HG02938 (cell line): ENCODE measurements around the gene RTP3.
A peak's percentile ranks its signal among the peaks of the same experiment; 100 is the strongest.
"Not testable (repeated sequence)": the region's sequence is repeated elsewhere in the genome, so short reads cannot be mapped to it uniquely, and the experiment has no call there.

Source experiments
- ATAC-seq: cut with Tn5 transposase; IDR thresholded peaks from one replicate; pipeline ENCODE4 v1.9.1; 2021; ENCODE audit warnings: mild to moderate bottlenecking, moderate library complexity; ENCODE audit not compliant: unreplicated experiment

RTP3 gene

DNA sequence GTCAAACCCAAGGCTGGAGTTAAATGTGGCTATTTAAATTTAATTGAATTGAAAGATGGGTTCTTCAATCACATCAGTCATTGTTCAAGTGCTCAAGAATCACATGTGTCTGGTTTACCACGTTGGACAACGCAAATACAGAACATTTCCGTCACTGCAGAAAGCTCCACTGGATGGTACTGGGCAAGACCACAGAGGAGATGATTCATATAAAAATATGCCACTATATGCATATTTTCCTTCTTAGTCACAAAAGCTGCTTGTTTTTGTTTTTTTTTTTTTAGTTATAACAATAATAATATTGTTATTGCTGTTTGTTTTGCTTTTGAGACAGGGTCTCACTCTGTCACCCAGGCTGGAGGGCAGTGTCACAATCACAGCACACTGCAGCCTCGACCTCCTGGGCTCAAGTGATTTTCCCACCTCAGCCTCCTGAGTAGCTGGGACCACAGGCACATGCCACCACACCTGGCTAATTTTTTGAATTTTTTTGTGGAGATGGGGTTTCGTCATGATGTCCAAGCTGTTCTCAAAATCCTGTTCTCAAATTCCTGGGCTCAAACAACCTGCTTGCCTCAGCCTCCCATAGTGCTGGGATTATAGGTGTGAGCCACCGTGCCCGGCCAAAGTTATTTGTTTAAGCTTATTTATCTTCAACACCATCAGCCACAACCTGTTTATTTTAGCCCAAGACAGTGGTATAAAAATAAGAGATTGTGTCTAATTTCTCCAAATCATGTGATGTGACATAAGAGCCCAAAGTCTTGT, 19.4 kb downstream of the RTP3 start:
- ATAC-seq, result no peak

- ATAC-seq, result no peak
These were observed 20.0 kb downstream of the RTP3 start for GRCh38 chr3:46517784-46518181.

- ATAC-seq, result no peak
These were observed 22.2 kb downstream of the RTP3 start for GRCh38 chr3:46519952-46520351.

DNA sequence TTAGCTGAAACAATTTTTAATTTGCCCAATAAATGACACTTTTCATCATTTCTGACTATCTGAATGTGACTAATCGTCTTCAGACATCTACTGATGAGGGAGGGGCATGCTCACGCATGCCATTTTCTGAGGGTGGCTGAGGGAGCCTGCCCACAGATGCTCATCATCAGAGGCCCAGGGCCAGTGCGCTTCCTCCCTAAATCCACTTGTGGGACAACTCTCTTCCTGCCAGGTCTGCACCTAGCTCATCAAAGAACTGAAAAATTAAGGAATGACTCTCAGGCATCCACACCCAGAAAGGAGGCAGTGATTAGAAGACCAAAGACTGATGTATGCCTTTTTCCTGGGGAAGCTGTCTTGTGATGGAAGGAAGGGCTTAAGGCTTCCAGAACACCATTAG, 22.8 kb downstream of the RTP3 start:
- ATAC-seq, result no peak

GRCh38 chr3:46521096-46521495, 23.3 kb downstream of the RTP3 start:
- no peak for ATAC-seq

DNA sequence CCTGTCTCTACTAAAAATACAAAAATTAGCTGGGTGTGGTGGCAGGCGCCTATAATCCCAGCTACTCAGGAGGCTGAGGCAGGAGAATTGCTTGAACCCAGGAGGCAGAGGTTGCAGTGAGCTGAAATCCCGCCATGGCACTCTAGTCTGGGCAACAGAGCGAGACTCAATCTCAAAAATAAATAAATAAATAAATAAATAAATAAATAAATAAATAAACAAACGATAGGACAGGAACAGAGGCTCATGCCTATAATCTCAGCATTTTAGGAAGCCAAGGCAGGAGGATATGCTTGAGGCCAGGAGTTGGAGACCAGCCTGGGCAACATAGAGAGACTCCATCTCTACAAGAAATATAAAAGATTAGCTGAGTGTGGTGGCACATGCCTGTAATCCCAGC, 24.4 kb downstream of the RTP3 start:
- not testable (repeated sequence) for ATAC-seq

GRCh38 chr3:46523556-46523955, 25.8 kb downstream of the RTP3 start:
- no peak for ATAC-seq

DNA sequence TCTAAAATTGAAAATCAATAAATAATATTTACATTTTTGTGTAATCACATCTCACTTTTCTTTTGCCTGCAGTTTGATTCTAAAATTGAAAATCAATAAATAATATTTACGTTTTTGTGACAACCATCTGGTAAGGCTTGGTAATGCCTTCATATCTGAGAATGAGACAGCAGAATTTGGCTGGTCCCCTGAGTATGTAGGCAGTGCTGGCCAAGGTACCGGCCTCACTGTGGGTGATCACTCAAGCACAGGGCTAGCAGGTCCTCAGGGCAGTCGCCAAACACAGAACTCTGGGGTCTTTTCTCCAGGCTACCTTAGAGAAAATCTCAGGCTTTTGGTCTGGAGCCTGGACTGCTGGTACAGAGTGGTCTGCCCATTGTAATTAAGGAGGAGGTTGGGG, 26.2 kb downstream of the RTP3 start:
- no peak for ATAC-seq

GRCh38 chr3:46524832-46525231, 27.1 kb downstream of the RTP3 start:
- no peak for ATAC-seq

DNA sequence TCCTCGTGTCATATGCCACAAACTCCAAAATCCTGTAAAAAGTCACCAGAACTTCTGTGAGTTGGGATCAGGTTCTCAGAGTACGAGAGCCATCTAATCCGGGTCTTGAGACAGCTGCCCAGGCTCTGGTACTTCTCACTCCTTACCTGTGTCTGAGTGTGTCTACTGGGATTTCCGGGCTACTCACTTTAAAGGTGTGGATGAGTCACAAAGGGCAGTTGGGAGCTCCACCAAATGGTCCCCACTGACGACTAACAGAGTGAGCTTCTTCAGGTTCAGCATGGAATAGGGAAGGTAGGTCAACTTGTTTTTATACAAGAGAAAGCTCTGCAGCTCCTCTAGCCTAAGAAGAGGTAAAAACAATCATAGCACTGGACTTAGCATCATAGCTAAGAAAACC, 29.5 kb downstream of the RTP3 start:
- ATAC-seq, result no peak

- no peak for ATAC-seq
These were observed 35.3 kb downstream of the RTP3 start for GRCh38 chr3:46533091-46533490.

DNA sequence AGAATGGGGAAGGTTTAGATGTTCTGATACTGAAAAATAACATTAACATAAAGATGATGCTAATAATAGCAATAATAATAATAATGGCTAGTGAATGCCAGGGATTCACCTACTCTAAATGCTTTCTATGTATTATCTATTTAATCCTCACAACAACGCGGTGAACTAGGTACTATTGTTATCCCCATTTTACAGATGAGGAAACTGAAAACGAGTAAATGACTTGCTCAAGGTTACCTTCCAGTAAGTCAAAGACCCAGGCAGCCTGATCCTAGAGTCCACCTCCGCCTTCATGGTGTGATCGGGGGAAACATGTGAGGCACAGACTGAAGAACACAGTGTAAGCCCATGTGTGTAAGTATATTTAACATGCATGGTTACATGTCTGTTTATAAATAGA, 38.0 kb downstream of the RTP3 start:
- ATAC-seq, result no peak

DNA sequence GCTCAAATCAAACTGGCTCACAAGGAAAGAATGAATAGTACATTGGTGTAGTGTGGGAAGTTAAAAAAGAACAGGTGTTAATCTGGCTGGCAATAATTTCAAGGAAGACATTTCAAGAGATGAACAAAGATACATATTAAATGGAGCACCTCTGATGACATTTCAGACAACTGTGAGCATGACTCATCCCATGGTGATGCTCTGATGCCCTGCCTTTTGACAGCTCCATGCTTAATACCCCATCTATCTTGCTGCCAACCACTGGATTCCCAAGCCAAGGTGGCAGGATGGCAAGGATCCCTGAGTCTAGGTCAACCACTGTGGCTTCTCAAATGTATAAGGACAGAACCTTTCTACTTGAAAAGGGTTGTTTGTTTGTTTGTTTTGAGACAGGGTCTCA, 39.0 kb downstream of the RTP3 start:
- ATAC-seq, result no peak

GRCh38 chr3:46537316-46537715, 39.5 kb downstream of the RTP3 start:
- no peak for ATAC-seq

GRCh38 chr3:46537779-46538178, 40.0 kb downstream of the RTP3 start:
- ATAC-seq, result no peak

GRCh38 chr3:46538425-46538802, 40.6 kb downstream of the RTP3 start:
- not testable (repeated sequence) for ATAC-seq

DNA sequence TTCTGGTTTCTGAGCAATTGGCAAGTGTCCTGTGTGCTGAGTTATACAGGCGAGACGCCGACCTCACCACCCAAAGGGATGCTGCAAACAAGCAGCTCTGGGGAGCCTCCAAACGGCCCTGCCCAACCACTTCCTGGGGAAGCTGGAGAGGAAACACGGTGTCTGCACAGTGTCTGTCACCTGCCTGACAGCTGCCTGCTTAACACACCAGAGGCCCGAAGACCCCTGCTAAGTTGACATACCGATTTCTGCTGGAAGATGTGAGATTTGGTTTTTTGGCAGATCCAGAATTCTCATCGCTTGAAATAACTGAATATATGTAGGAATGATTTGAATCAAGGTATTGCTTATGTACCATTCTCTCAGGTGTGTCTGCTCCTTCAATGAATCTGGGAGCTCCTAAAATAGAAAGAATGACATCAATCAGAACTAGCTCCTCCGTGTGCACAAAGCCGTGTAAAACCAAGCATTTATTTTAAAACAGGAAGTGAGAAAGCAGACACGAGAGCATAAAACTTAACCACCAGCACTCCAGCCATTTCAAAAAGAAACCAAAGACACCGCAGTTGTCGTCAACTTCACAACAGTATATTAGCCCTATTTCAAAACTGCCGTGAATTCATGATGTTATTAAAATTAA, 41.1 kb downstream of the RTP3 start:
- peak; percentile 71 for ATAC-seq

DNA sequence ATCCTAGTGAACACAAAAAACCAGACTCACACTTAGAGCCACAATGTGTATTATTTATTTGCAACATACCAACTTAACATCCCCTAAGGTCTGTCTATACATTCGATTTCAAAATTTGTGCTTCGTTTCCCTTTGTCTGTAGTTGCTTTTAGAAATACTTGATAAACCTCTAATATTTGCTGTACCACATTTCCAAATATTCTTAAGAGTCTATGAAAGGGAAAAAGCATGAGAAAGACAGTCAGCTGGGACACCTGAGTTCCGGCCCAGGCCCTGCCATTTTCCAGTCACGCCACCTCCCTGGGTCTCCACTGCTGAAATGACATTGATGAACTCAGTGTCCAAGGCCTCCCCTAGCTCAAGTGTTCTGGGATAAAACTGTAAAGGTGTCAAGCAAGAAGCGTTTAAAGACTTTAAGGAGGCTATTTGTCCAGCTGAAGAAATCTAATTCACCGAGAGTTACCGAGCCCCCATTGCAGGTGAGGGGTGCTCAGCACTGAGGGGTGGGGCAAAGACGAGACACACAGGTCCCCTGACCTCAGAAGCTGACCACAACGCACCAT, 41.7 kb downstream of the RTP3 start:
- ATAC-seq, result no peak

DNA sequence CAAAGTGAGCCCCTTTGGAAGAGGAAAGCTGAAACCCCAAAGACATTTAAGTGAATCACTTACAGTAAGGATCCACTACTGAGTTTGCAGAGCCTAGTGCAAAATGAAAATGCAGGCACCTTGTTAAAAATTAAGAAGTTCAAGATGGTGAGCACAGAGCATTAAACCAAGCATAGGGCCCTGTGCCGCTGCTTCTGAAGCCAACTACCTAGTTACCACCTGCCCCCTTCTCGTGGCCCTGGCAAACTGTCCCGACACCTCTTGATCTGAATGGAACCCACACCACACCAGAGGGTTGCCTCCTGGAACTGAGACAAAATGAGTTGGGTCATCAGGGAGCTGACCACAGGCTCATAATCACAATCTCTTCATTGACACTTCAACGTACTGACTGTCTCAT, 42.8 kb downstream of the RTP3 start:
- ATAC-seq, result no peak

- no peak for ATAC-seq
These were observed 44.1 kb downstream of the RTP3 start for GRCh38 chr3:46541835-46542234.

- no peak for ATAC-seq
These were observed 44.6 kb downstream of the RTP3 start for GRCh38 chr3:46542344-46542743.

DNA sequence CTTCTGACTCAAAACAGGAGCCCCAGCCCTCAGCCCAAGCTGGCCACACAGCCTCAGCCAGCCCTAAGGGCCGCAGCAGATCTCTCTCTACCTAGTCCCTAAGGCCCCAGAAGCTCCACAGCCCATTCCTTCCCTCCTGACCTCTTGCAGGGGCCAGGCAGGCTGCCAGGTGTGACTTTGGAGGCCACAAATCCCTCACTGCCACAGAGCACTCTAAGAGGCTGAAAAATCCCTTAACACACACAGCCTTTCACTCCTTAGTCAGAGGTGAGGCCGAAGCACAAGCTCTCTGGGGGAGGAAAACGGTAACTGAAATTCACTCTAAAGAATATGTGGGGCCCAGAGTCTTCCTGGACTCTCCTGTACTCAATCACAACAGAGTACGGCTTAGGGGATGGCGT, 45.0 kb downstream of the RTP3 start:
- no peak for ATAC-seq
